HUDEP-2 (cell line): ENCODE results near the gene EZR.
A peak's percentile ranks its signal among the peaks of the same experiment; 100 is the strongest.
"Not testable (repeated sequence)": the region's sequence is repeated elsewhere in the genome, so short reads cannot be mapped to it uniquely, and the experiment has no call there.

Source experiments
- DNase-seq, 76 experiments: peaks; one replicate each; lab custom pipeline; 2025; ENCODE audit not compliant: unreplicated experiment in 76 of 76; lab: John Stamatoyannopoulos, UW

Gene EZR

DNA sequence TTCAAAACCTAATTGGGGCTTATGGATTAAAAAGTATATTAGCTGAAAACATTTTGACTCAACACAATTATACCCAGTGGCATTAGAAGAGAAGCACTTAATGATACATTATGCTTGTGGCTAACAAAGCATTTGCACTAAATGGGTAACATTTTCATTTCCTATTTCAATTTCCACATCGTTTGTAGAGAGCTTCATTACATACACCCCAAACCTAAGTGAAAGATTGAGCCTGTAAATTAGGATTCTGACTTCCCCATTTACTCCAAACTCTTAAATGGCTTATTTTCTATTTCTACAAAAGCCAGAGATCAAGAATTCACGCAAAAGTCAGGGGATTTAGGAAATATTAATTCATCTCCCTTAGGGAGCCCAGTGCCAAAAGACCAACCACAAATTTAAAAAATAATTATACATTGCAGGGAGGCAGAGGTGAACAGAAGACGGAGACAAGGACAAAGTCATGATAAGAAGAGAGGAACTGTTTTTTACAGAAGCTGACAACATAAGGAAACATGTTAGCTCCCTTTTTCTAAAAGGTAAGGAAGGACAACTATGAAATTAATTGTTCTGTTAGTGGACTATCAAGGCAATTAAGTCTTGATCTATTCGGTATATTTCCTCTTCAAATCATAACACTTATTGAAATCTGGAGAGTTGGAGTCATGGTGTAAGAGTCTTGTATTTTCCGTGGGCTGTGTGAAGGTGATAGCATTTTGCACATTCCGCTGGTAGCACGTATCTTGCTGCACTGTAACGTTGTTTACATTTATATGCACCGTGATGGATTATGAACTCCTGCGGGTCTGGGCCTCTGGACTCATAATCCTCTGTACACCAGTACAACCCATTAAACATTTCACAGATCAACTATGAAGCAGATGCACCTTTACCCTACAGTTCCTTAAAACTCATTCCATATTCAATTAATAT, 24.8 kb upstream of the EZR start:
- DNase-seq: no peak

DNA sequence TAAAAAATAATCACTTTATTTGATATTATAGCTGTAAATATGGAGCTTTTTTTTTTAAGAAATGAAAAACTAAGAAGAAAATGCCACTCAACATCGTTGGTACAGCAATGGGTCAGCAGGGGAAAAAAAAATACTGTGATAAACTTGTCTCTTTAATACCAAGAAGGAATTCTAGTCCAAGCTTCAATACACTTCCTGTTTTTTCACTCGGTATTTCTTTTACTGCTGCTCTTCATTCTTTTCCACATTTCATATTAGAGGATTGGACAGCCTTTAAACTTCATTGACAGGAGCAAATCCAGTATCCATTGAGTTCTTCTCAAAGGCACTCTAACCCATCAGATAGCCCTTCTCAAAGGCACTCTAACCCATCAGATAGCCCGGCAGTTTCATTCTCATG, 22.2 kb upstream of the EZR start:
- no peak for DNase-seq

DNA sequence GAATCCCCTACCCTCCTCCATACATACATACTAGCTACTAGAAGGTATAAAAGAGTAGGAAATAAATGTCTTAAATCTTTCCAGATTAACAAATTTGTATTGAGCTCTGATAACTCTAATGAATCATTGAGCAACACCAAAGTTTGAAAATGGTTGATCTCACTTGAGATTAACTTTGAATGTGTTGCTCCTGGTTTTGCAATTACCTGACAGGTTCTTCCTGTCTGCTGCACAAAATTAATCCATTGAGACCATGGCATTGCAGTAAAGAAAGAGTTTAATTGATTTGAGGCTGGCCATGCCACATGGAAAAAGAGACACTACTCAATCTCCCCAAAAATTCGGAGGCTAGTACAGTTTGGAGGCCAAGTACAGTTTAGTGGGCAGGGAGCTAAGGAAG, 21.3 kb upstream of the EZR start:
- no peak for DNase-seq

DNA sequence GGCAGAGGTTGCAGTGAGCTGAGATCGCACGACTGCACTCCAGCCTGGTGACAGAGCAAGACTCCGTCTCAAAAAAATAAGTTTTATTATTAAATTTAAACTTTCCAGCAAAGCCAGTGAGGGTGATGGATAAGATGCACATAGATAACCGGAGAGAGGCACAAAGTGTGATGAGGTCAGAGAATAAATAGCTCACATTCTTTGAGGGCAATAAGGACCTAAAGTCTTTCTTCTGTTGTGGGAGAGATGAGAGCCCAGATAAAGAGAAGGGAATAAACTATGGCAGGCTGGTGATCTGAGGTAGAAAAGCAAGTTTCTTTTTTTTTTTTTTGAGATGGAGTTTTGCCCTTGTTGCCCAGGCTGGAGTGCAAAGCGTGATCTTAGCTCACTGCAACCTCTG, 20.6 kb upstream of the EZR start:
- DNase-seq: no peak

DNA sequence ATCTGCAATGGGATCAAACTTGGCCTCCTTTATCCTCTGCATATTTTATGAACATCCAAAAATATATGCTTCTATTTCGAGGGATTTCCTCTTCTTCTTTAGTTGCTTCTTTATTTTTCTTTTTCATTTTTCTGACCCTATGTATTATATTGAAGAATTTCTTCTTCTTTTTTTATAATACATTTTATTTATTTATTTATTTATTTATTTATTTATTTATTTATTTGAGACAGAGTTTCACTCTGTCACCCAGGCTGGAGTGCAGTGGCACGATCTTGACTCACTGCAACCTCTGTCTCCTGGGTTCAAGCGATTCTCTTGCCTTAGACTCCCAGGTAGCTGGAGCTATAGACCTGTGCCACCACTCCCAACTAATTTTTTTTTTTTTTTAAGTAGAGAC, 19.6 kb upstream of the EZR start:
- DNase-seq: not testable (repeated sequence)

DNA sequence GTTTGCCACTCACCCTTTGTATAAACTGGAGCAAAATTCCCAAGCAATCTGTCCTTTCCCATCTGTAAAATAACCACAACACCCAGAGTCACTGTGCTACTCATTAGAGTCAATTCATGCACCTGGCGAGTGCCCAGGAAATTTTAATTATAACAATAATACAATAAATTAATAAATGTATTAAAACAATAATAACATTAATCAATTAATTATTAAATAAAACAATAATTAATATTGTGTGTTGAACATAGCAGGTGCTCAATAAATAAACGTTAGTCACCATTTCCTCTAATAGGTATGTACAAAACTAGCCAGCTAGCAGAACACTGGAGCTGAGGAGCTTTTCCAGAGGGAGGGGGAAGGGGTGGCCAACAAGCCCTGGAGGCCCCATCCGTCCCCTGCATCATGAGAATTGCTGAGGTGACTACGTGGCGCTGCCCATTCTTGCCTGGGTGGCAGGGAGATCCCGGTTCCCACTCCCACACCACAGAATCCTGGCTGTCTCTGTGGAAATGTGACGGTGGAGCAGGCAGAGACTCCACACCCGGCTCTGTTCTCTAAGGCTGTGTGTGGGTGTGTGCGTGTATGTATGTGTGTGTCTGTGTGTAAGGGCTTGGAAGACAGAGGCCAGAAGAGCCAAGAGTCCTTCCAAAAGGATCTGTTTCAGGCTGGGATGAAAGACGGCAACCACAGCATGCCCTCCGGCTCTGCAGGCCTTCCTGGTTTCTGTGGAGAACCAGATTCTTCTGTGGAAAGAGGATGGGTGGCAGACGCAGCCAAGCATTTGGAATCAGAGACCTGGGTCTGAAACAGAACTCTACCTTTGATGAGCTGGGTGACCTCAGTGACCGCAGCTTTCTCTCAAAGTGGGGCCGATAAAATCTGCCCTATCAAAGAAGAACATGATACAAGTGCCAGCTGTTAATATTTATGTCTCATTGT, 18.8 kb upstream of the EZR start:
- DNase-seq: peak in 25 of 76 experiments; percentile 14 to 57 (median 32)

DNA sequence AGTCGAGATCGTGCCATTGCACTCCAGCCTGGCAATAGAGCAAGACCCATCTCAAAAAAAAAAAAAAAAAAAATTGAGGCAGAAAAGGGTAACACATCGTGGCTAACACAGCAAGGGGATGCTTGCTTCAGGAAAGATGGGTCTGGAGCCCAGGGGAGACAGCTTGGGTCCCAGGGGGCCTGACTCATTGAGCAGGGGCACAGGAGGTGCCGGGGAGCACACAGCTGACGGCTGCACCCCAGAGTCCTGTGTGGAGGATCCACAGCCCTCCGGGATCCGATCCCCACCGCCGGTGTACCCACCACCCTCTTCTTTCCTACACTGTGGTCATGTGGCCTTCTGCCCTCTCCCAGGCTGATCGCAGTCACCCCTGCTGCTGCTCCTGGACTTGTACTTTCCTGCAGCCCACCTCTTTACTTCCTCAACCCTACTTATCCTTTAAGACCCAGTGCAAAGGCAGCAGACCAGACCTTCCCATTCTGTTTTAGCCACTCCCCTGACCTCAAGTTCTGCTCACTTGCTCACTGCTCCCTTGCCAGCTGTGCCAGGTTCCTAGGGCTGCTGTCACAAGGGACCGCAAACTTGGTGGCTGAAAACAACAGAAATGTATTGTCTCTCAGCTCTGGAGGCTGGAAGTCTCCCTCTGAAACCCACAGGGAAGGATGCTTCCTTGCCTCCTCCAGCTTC, 17.6 kb upstream of the EZR start:
- no peak for DNase-seq

DNA sequence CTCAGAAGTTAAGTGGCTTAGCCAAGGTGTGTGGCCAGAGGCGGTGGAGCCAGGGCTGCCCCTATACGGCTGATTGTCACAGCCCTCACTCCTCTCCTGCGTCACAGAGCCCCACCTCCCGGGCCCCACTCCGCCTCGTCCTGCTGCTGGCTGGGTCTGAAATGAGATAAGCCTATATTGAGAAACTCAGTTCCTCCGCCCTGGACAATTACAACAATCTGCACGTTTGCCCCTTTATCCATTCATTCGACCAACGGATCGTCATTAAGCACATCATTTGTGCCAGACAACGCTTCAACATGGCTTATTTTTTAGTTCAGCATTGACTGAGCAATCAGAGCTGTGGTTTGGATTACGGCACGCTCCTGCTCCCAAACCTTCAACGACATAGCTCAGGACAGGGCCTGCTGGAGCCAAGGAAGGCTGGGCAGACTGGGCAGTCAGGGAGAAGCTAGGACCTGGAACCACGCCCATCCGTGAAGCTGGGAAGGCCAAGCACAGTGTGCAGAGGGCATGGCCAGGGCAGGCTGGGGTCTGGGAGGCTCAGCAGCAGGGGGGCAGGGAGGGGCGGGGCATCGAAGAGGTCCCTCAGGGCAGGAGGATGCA, 16.6 kb upstream of the EZR start:
- DNase-seq: peak in 70 of 76 experiments; percentile 25 to 86 (median 73)

DNA sequence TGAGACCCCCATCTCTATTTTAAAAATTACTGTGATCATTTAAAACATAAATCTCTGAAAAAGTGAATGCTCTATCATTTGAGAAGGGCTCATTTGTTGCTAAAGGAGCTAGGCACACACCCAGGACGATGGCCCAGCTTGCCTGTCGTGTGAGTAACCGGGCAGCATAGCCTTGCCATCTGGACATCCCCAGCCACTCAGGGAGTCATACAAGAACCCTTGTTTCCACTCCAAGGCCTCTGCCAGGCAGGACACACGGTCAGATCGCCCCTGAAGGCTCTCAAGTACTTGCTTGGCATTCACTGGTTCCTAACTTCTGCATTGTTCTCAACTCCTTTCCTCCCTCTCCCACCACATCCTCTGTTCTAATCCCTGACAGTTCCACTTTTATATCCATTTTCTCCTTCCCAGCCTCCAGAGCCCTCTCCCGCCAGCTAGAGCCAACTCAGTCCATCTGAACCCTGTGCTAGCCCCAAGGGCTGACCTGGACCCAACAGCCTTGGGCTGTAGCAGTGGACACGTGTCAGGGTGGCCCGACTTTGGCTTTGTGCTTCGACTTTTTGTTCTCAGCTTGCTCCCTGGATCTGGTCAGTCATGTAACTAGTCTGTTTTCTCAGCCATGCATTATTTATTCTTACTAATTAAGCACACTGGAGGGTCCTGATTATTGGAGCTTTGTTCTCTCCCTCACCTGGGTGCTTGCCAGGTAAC, 15.7 kb upstream of the EZR start:
- no peak for DNase-seq

DNA sequence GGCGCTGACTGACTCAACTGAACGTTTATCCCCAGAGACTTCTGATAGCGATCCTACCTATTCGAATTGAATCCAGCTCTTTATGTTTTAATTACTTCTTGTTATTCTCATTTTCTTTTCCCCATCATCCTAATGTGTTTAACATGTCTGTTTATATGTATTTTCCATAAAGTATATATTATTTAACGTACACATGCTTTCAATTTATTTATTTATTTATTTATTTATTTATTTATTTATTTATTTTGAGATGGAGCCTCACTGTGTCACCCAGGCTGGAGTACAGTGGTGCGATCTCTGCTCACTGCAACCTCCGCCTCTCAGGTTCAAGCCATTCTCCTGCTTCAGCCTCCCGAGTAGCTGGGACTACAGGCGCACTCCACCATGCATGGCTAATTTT, 13.6 kb upstream of the EZR start:
- DNase-seq: not testable (repeated sequence)

DNA sequence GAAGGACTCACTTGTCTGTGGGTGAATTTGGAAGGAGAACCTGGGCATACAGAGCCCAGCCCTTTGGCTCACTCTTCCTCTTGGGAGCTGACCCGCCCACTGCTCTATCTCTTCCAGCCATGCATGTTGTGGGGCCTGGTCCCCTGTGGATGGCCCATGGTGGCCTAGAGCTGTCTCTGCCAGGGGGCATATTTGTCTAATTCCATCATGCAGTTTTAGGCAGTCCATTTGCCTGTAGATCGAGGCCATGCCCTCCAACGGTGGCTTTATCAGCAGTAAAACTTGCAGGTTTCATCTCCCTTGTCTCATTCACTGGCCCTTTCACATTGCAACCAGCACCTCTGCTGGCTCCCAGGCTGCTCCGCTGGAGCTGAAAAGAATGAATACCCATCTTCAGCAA, 12.9 kb upstream of the EZR start:
- DNase-seq: peak in 31 of 76 experiments; percentile 19 to 63 (median 38)

DNA sequence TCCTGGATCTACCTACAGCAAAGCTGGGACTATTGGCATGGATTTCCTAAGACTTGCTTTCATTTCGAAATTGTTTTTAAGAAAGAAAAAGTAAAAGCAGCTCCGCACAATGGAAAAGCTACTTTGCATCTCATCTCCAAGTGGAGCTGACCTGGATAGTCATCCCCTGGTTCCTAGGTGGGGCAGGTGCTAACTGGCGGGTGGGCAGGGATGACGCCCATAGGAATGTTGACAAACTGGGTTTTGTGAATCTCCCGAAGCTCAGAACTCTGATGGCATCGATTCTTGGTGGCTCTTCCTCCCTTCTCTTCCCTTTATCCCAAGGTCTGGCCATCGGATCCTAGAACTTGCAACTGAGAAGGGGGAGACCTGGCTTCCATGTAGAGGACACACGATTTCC, 12.4 kb upstream of the EZR start:
- DNase-seq: no peak

DNA sequence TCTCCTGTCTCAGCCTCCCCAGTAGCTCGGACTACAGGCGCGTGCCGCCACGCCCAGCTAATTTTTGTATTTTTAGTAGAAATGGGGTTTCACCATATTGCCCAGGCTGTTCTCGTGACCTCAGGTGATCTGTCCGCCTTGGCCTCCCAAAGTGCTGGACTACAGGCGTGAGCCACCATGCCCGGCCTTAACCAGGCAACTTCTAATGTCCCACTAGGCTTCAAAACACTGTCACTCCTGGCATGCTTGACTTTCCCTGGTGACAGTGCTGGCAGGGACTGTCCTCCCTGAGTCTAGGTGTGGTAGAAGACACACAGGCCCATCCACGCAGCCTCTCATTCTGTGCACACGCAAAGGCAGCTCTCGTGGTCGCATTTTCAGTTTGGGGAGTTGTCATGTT, 11.6 kb upstream of the EZR start:
- no peak for DNase-seq

DNA sequence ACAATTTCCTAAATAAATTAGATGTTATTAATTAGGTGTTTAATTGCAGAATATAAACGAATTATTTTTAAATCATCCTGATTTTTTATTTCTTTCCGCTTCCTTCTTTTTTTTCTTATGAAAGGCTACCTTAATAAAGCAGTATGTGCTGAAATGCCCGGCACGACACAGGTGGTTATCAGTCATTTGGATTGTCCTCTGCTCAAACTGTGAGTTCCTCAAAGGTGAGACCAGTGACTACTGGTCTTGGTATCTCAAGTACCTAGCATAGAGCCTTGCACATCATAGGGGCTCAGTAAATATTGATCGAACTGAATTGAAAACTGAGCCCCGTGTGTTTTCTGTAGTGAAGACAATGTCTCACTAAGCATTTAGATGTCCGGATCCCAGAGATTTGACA, 9.6 kb upstream of the EZR start:
- no peak for DNase-seq

DNA sequence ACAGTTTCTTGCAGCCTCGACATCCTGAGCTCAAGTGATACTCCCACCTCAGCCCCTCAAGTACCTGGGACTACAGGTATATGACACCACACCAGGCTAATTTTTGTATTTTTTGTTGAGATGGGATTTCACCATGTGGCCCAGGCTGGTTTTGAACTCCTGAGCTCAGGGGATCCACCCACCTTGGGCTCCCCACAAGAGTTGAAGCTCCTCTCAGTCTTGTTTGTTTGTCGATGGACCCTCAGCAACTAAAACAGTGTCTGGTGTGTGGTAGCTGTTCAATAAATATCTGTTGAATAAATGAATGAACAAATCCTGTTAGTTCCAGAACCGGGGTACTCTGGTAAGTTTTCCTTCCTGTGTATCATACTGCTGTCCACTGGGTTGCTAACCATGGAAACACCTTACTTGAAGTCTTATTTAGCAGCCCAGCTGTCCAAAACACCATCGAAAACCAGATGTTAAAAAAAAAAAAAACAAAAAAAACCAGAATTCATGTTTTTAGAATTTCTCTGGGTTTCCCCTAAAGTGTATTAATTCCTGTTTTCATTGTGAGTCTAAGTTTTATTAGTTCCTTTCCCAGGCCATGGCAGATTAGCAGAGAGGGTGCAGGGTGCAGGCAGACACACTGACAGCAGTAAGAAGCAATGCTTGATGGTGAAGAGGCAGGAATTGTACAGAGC, 7.8 kb upstream of the EZR start:
- DNase-seq: no peak

DNA sequence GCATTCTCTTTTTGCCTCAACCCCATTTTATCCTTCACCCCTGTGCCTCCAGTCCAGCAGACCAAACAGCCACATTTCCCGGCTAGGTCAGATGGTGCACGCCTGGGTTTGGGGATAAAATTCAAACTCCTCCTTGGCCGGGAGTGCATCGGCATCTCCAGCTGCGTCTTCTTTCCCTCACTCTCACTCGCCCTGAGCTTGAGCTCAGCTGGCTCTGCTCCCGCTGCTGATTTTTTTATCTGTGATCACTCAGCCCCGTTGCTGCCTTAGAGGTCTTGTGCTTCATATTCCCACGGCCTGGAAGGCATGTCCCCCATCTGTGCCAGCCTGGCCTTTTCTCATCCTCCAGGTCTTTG, 6.8 kb upstream of the EZR start:
- peak in 1 of 76 experiments; percentile 24 for DNase-seq

DNA sequence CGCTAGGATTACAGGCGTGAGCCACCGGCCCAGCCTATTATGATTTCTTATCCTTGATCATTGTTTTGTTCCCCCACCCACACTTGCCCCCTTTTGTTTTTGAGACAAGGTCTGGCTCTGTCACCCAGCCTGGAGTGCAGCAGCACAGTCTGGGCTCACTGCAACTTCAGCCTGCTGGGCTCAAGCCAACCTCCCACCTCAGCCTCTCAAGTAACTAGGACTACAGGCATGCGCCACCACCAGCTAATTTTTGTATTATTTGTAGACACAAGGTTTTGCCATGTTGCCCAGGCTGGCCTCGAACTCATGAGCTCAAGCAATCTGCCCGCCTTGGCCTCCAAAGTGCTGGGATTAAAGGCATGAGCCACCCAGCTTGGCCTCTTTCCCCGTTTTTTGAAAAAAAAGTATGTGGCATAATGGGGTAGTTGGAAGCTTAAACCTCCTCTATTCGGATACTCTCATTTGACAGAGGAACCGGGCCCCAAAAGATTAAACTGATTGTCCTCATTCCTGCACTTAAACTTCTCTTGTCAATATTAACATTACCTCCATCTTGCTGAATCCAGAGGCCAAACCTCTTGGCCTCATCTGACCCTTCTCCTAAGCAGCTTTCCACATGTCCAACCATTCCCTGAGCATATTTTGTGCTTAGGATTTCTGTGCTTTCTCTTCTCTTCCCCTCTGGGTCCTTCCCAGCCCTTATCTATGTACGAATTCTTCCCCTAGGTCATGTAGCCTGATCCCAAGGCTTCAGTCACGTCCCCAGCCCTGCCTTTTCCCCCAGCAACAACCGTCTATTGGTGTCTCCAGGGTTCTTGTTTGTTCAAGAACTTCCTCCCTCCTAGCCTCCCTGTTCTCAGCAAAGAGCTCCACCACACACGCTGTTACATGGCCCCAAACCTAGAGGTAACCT, 6.1 kb upstream of the EZR start:
- no peak for DNase-seq

DNA sequence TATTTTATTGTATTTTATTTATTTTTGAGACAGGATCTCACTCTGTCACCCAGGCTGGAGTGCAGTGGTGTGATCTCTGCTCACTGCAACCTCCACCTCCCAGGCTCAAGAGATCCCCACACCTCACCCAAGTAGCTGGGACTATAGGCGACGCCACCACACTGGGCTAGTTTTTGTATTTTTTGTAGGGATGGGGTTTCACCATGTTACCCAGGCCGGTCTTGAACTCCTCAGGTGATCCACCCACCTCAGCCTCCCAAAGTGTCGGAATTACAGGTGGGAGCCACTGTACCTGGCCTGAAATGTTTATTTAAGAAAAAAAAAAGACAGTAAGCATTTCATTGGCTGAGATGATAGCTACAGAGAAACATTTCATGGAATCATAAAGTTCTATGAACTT, 4.4 kb upstream of the EZR start:
- not testable (repeated sequence) for DNase-seq
